A549 (cell line): ENCODE measurements around the gene NCAPD3. TPM values are rescaled to one million over a fixed set of nuclear protein-coding genes. Genes with fewer than 3 reads are reported as not detected.

Experiments used
- ATAC-seq, 2 experiments: fragments of 200-7000 bp in 1 of 2; fragments of >200 bp in 1 of 2; cut with Nextera tagmentation in 1 of 2; cut with Tn5 transposase in 1 of 2; 3 replicates each; pipeline versions ENCODE4 v1.8.0 to v1.9.1; 2018 to 2020; ENCODE audit warnings: mild to moderate bottlenecking in 1 of 2, moderate library complexity in 1 of 2
- CTCF ChIA-PET: fragments of 300-600 bp; sonication (Branson Sonifier 250); formaldehyde crosslinking; extraction: SDS; loops from one replicate; lab custom pipeline; 2021; ENCODE audit warnings: antibody characterized with exemption, inconsistent platforms; lab: Yijun Ruan, JAX
- POLR2A ChIA-PET: fragments of 350-600 bp; formaldehyde crosslinking; extraction: SDS; loops from one replicate; lab custom pipeline; 2021; ENCODE audit warnings: antibody characterized with exemption, inconsistent platforms; lab: Yijun Ruan, JAX
- DNase-seq, 2 experiments: peaks; one replicate each; pipeline versions ENCODE4 v3.0.0 to v3.0.0-alpha.2; 2011 to 2016; ENCODE audit warnings: low read depth in 1 of 2, low spot score in 1 of 2
- FAIRE-seq: peaks from 2 replicates; lab custom pipeline; 2011; peaks lifted over from hg19 to GRCh38; lab: Jason Lieb, UNC
- H3K27ac ChIP-seq, 2 experiments: fragments of >200 bp; sonication (Bioruptor Twin); formaldehyde crosslinking; 3 replicates each; pipeline ENCODE4 v1.5.1; 2016 to 2017
- H3K4me1 ChIP-seq: fragments of >200 bp; sonication (Bioruptor Twin); formaldehyde crosslinking; 3 replicates; pipeline ENCODE4 v1.6.1; 2016
- H3K4me2 ChIP-seq: fragments of >200 bp; sonication (Bioruptor Twin); formaldehyde crosslinking; 3 replicates; pipeline ENCODE4 v1.6.1; 2016
- H3K4me3 ChIP-seq: fragments of >200 bp; sonication (Bioruptor Twin); formaldehyde crosslinking; 3 replicates; pipeline ENCODE4 v1.5.1; 2016
- H3K9me3 ChIP-seq: fragments of >200 bp; sonication (Bioruptor Twin); formaldehyde crosslinking; 3 replicates; pipeline ENCODE4 v1.6.1; 2016
- BCL3 ChIP-seq: fragments of >200 bp; sonication (Bioruptor Twin); formaldehyde crosslinking; IDR thresholded peaks from 3 replicates; pipeline ENCODE4 v1.6.1; 2016
- CBX2 ChIP-seq: fragments of 200-600 bp; sonication (generic); IDR thresholded peaks from 2 replicates; pipeline ENCODE4 v1.6.1; 2016; ENCODE audit warnings: low read depth, mild to moderate bottlenecking, borderline replicate concordance
- CBX8 ChIP-seq: fragments of 200-600 bp; sonication (generic); IDR thresholded peaks from 2 replicates; pipeline ENCODE4 v1.6.1; 2016
- CEBPB ChIP-seq, 2 experiments: fragments of >200 bp in 1 of 2; sonication (Bioruptor Twin) in 1 of 2; formaldehyde crosslinking in 1 of 2; IDR thresholded peaks; 2 replicates each; pipeline ENCODE4 v1.6.1; 2012 to 2016
- CHD2 ChIP-seq: fragments of 150-350 bp; IDR thresholded peaks from 2 replicates; pipeline ENCODE4 v1.6.1; 2014; ENCODE audit warnings: low read length; ENCODE audit not compliant: partially characterized antibody
- EHF ChIP-seq: fragments of 250-450 bp; sonication (Bioruptor Pico); IDR thresholded peaks from 2 replicates; pipeline ENCODE4 v1.5.0; 2020; ENCODE audit warnings: mild to moderate bottlenecking
- ELK1 ChIP-seq: fragments of 150-350 bp; IDR thresholded peaks from 2 replicates; pipeline ENCODE4 v1.6.1; 2014; ENCODE audit warnings: low read depth, mild to moderate bottlenecking, low read length
- FOSB ChIP-seq: fragments of 250-450 bp; sonication (Bioruptor Pico); IDR thresholded peaks from 2 replicates; pipeline ENCODE4 v1.5.0; 2020; ENCODE audit warnings: mild to moderate bottlenecking, moderate library complexity
- FOSL2 ChIP-seq, 2 experiments: fragments of 450-650 bp in 1 of 2; fragments of >200 bp in 1 of 2; sonication (Bioruptor Twin) in 1 of 2; formaldehyde crosslinking; IDR thresholded peaks; 2 replicates each; pipeline versions ENCODE4 v1.5.0 to v1.6.1; 2016 to 2020; ENCODE audit warnings: mild to moderate bottlenecking in 1 of 2, moderate library complexity in 1 of 2
- FOXS1 ChIP-seq: fragments of 250-450 bp; sonication (Bioruptor Pico); IDR thresholded peaks from 2 replicates; pipeline ENCODE4 v1.5.0; 2020; ENCODE audit warnings: mild to moderate bottlenecking, moderate library complexity
- HEYL ChIP-seq: fragments of 250-450 bp; sonication (Bioruptor Pico); IDR thresholded peaks from 2 replicates; pipeline ENCODE4 v1.8.0; 2021; ENCODE audit warnings: mild to moderate bottlenecking, moderate library complexity
- KDM5A ChIP-seq: fragments of 200-600 bp; sonication (generic); IDR thresholded peaks from 2 replicates; pipeline ENCODE4 v1.6.1; 2016; ENCODE audit warnings: antibody characterized with exemption, mild to moderate bottlenecking
- NR3C1 ChIP-seq: fragments of >200 bp; sonication (Bioruptor Twin); formaldehyde crosslinking; IDR thresholded peaks from 3 replicates; pipeline ENCODE4 v1.6.1; 2017
- PHF8 ChIP-seq: fragments of 200-600 bp; sonication (generic); IDR thresholded peaks from 2 replicates; pipeline ENCODE4 v1.6.1; 2016; ENCODE audit warnings: low read depth, mild to moderate bottlenecking, antibody characterized with exemption, moderate library complexity, borderline replicate concordance
- POLR2A ChIP-seq: IDR thresholded peaks from 2 replicates; pipeline ENCODE4 v1.6.1; 2012; ENCODE audit warnings: mild to moderate bottlenecking, low read length
- RAD21 ChIP-seq, 2 experiments: fragments of >200 bp in 1 of 2; sonication (Bioruptor Twin) in 1 of 2; formaldehyde crosslinking in 1 of 2; IDR thresholded peaks in 1 of 2; conservative IDR thresholded peaks in 1 of 2; 2 replicates in 1 of 2; 3 replicates in 1 of 2; pipeline ENCODE4 v1.6.1; 2012 to 2018; ENCODE audit warnings: inconsistent platforms in 1 of 2
- RFX5 ChIP-seq: fragments of 450-650 bp; IDR thresholded peaks from 2 replicates; pipeline ENCODE4 v1.7.1; 2014; ENCODE audit warnings: antibody characterized with exemption, mild to moderate bottlenecking, moderate library complexity
- SMC3 ChIP-seq: fragments of >200 bp; sonication (Bioruptor Twin); formaldehyde crosslinking; IDR thresholded peaks from 3 replicates; pipeline ENCODE4 v1.6.1; 2018; ENCODE audit warnings: inconsistent platforms
- TFCP2L1 ChIP-seq: fragments of 250-450 bp; sonication (Bioruptor Pico); IDR thresholded peaks from 2 replicates; pipeline ENCODE4 v1.5.0; 2021; ENCODE audit warnings: mild to moderate bottlenecking
- TP53 ChIP-seq: fragments of 250-450 bp; sonication (Bioruptor Pico); IDR thresholded peaks from 2 replicates; pipeline ENCODE4 v1.5.0; 2021; ENCODE audit warnings: mild to moderate bottlenecking, moderate library complexity
- USF2 ChIP-seq: fragments of 450-650 bp; IDR thresholded peaks from 2 replicates; pipeline ENCODE4 v1.6.1; 2014; ENCODE audit warnings: antibody characterized with exemption
- ZFP36 ChIP-seq: fragments of 450-650 bp; IDR thresholded peaks from 2 replicates; pipeline ENCODE4 v1.6.1; 2014; ENCODE audit warnings: borderline replicate concordance; ENCODE audit not compliant: partially characterized antibody
- WGBS: methylation state at CpG from one replicate; pipeline ENCODE4 v1.1.6; 2017; ENCODE audit errors: missing lambda C conversion rate; 5-methylcytosine and 5-hydroxymethylcytosine counted together
- polyA plus RNA-seq, 4 experiments: library from polyadenylated mRNA; depleted of rRNA in 3 of 4; stranded (reverse); fragments of >200 nt; fragmentation: RNase III in 1 of 4; extraction: RNeasy Plus Mini Kit Qiagen cat#74134 plus additional on column Dnase treatment in 1 of 4; gene quantifications; 2 replicates in 3 of 4; 3 replicates in 1 of 4; pipeline ENCODE4 v1.2.3, GENCODE V29; 2011 to 2017

The NCAPD3 gene
- polyA plus RNA-seq, 2 of the 4 experiments (the other 2 are of a cell fraction): 26.6 to 36.0 TPM

GRCh38 chr11:134202661-134203060 is 21.1 kb downstream of the NCAPD3 start (continued):
- TF ChIP-seq ELK1: no peak
- TF ChIP-seq NR3C1: no peak

- Histone ChIP-seq H3K27ac (no peak overlapping the region), H3K4me1 (no peaks in the 10 kb centered on the region), H3K4me2 (no peak overlapping the region), H3K9me3 (no peaks in the 10 kb centered on the region), H3K4me3 (no peak overlapping the region)
- DNase-seq (no peak), ATAC-seq (no peak), FAIRE-seq (no peak)
- WGBS: 87% methylated on average over 6 of the region's 6 CpGs
- POLR2A ChIA-PET: no interaction called here
- TF ChIP-seq CBX8: no peak
- TF ChIP-seq, all 56 proteins: peak for 0
- CTCF ChIA-PET: no interaction called here
These were observed 23.1 kb downstream of the NCAPD3 start for GRCh38 chr11:134200688-134201087.

- no peak for TF ChIP-seq ZFP36
- TF ChIP-seq POLR2A: no peak
- TF ChIP-seq USF2: no peak
- no peak for TF ChIP-seq TFCP2L1
- TF ChIP-seq PHF8: no peak
- no peak for TF ChIP-seq CBX2
- no peak for TF ChIP-seq EHF (CRISPR knock-in tag)
- no peak for TF ChIP-seq HEYL (CRISPR knock-in tag)
- TF ChIP-seq RFX5: no peak
- TF ChIP-seq RAD21 (conservative IDR thresholded peaks at IDR 0.05 in 1 of 2, IDR thresholded peaks at IDR 0.05 in 1 of 2): no peak
- no peak for TF ChIP-seq BCL3
- no peak for TF ChIP-seq FOXS1
- TF ChIP-seq KDM5A: no peak
- no peak for TF ChIP-seq NR3C1
- no peak for TF ChIP-seq FOSL2 (IDR thresholded peaks at IDR 0.05)
- TF ChIP-seq FOSL2 (CRISPR knock-in tag; IDR thresholded peaks at IDR 0.05): no peak
- no peak for TF ChIP-seq FOSB (CRISPR knock-in tag)
- TF ChIP-seq CEBPB (IDR thresholded peaks at IDR 0.05): no peak
- no peak for TF ChIP-seq CHD2
- no peak for TF ChIP-seq SMC3
- no peak for TF ChIP-seq TP53 (CRISPR knock-in tag)
- Histone ChIP-seq H3K4me1 (no peaks in the 10 kb centered on the region), H3K9me3 (no peaks in the 10 kb centered on the region), H3K27ac (no peak overlapping the region), H3K4me3 (no peak overlapping the region), H3K4me2 (no peak overlapping the region)
- CTCF ChIA-PET: no interaction called here
- POLR2A ChIA-PET: no interaction called here
- ATAC-seq: no peak
- 96% methylated on average over 9 of the region's 9 CpGs for WGBS
- DNase-seq: no peak
- no peak for FAIRE-seq
These were observed 24.2 kb downstream of the NCAPD3 start for GRCh38 chr11:134199531-134199930.
